Measurements from ENCODE around the gene TTC14.

DNA sequence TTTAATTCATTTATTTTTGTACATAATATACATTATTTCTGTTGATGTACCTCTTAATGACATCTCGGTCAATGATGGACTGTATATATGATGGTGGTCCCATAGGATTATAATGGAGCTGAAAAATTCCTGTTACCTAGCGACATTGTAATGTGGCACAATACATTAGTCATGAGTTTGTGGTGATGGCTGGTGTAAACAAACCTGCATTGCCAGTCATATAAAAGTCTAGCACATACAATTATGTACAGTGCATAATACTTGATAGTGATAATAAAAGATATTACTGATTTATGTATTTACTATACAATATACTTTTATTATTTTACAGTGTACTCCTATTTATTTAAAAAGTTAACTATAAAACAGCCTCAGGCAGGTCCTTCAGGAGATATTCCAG lies 15.1 kb downstream of the TTC14 start:
- TF ChIP-seq TARDBP (IDR thresholded peaks at IDR 0.05) (no peak), FOXK2 (IDR thresholded peaks at IDR 0.05) (no peak), SP1 (IDR thresholded peaks at IDR 0.05) (no peak), FOXM1 (IDR thresholded peaks at IDR 0.05; ENCODE audit: borderline replicate concordance) (no peak), SUZ12 (IDR thresholded peaks at IDR 0.05) (no peak), PKNOX1 (IDR thresholded peaks at IDR 0.05) (no peak), NFRKB (IDR thresholded peaks at IDR 0.05) (no peak), ELF4 (IDR thresholded peaks at IDR 0.05) (no peak), ZNF384 (IDR thresholded peaks at IDR 0.05) (no peak), LEF1 (IDR thresholded peaks at IDR 0.05; ENCODE audit: borderline replicate concordance) (no peak), ARNT (IDR thresholded peaks at IDR 0.05) (no peak), BHLHE40 (IDR thresholded peaks at IDR 0.05; ENCODE audit: borderline replicate concordance) (no peak)
